ENCODE data around the gene BEND7.

DNA sequence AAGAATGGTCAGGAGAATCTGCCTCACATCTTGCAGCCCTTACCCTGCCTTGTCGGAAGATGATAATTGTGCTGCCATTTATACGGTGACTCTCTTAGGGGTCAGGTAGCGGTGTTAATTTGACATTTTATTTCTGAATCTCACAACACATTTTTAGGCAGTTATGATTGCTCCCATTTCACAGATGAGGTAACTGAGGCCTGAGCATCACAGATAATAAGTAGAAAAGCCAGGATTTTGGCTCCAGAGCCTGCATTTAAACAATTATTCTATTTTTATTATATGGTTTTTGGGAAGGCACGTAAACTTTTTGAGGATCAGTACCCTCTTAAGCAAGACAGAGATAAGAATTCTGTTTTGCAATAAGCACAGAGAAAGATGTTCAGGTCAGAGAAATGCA, 103.4 kb downstream of the BEND7 start:
- TF ChIP-seq, protein P1, sequence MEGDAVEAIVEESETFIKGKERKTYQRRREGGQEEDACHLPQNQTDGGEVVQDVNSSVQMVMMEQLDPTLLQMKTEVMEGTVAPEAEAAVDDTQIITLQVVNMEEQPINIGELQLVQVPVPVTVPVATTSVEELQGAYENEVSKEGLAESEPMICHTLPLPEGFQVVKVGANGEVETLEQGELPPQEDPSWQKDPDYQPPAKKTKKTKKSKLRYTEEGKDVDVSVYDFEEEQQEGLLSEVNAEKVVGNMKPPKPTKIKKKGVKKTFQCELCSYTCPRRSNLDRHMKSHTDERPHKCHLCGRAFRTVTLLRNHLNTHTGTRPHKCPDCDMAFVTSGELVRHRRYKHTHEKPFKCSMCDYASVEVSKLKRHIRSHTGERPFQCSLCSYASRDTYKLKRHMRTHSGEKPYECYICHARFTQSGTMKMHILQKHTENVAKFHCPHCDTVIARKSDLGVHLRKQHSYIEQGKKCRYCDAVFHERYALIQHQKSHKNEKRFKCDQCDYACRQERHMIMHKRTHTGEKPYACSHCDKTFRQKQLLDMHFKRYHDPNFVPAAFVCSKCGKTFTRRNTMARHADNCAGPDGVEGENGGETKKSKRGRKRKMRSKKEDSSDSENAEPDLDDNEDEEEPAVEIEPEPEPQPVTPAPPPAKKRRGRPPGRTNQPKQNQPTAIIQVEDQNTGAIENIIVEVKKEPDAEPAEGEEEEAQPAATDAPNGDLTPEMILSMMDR (IDR thresholded peaks at IDR 0.05) = no peak
- no peak for TF ChIP-seq POLR2A (IDR thresholded peaks at IDR 0.05)
- no peak for TF ChIP-seq POLR2AphosphoS5 (IDR thresholded peaks at IDR 0.05)
